ENCODE data around the gene ZWILCH.

The ZWILCH gene

DNA sequence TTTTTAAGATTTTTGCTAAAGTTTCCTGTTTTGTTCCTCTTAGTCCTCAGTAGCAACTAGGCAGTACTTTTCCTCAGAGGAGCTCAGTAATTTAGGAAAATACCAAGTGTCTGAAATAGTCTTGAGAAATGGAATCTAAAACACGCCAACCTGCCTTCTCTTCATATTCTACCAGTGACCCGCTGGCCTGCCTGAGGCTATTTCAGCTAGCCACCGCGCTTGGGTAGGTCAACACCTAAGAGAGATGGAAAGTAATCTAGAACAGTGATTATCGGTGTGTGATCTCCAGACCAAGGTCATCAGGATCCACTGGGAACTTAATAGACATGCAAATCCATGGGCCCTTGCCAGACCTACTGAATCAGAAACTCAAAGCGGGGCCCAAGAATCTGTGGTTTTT, 53.1 kb downstream of the ZWILCH start:
- no peak for DNase-seq

DNA sequence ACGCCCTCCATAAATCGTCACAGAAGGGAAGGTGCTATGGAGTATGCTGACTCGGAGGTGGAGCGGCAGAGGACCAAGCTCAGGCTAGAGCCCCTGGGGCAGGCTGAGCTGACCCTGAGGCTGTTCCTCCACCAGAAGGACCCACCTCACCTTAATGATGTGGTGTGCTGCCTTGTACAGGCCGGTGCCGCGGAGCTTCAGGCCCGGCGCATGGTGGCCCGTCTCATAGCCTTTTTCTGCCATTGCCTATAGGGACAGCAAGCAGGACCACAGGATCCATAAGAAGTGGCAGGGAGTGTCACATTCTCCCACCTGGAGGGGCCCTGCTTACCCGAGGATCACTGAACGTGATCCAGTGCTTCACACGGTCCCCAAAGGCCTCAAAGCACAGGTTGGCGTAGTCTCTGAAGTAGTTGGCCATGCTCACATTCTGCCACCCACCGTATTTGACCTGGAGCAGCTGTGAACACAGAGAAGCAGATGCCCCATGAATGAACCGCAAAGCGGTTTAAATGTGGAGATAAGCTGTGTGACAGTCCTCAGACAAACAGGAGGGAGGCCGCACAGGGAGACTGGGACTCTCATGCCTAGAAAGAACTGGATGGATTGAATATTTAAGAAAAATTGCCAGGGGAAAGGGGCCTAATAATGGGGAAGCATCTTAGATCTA, 55.9 kb downstream of the ZWILCH start:
- peak; percentile 51 for DNase-seq

DNA sequence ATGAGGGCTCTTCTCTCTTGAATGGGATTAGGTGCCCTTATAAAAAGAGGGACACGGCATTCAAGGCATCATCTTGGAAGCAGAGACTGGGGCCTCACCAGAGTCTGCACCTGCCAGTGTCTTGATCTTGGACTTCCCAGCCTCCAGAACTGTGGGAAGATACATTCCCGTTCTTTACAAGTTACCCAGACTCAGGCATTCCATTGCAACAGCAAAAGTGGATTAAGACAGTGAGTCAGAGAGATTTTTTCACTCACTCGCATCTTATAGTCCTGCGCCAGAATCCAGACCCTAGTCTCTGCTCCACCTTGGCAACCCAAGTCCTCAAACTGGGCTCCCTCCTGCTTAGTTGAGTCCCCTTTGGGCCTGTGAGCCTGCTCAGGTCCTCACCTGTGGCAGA, 58.0 kb downstream of the ZWILCH start:
- DNase-seq = no peak

DNA sequence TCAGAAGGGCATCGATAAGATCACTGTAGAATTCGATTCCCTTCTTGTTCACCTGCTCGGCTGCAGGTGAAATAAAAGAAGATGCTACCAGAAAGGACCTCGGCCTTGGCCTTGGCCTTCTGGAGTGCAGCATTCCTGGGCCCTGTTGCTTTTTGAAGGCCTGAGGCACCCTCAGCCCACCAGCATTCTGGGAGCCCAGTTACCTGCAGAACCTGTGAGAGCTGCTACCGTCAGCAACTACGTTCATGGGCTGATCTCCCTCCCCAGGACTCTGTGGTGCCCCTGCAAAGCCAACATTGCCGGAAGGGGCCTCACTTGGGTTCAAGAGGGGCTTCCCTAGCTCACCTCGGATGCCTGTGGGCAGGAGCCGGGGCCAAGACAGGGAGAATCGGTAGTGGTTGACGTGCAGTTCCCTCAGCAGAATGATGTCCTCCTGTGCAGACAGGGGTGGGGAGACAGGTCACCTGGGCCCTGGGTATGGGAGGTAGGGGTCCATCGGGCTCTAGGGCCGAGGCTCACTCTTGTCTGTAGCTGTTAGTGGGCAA, 58.5 kb downstream of the ZWILCH start:
- no peak for DNase-seq

DNA sequence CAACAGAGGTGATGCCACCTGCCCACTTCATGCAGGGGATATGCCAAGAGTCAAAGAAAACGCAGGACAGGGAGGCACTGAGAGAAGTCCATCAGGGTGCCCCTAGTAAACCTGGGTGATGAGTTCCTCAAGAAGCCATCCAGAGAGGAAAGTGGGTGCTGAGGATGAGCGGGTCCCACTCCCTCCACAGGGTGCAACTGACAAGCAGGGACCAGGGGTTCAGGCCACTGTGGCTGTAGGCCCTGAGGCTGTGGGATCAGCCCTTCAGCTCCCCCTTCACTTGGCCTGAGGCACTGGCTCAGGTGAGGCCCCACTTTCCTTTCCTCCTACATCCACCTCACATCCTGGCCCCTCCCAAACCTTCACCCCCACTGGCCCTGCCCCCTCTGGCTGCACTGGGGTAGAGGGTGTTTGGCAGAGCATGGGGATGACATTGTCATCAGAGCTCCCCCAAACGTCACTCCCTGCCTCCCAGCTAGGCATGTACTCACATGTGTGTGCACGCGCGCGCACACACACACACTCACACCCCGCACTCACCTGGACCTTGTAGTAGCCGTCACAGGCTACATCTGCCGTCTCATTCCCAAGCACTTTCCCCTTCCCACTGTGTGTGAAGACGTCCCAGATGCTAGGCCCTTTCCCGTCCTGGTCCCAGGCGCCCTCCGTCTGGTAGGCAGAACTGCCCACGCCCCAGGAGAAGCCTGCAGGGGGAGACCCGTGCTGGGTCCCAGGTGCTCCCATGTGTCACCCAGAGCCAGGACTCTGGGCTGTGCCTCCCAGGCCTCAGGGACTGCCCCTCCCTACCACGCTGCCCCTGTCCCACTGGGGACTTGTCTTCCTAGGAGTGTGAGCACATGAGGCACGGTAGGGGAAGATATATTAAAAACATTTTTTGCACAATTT, 59.3 kb downstream of the ZWILCH start:
- DNase-seq = no peak

DNA sequence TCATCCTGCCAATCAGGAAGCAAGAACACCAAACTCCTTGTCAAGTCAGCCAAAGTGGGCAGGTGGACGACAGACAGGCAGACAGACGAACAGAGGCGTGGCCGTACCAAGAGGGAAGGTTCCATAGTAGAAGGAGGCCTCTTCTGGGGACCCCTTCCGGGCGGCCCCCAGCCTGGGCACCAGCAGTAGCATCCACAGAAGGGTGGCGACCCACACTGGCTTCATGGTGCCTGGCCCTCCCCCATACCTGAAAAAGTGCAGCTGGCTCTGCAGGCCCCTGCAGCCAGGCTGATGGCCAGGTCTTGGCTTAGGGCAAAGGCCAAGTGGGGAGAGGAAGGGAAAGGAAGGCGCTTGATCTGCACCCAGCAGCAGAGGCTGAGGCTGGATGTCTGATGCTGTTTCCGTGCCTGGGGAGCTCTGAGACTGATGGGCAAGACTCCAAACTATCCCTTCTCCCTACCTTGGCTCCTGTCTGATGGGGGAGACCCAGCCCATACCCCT, 60.1 kb downstream of the ZWILCH start:
- no peak for DNase-seq

DNA sequence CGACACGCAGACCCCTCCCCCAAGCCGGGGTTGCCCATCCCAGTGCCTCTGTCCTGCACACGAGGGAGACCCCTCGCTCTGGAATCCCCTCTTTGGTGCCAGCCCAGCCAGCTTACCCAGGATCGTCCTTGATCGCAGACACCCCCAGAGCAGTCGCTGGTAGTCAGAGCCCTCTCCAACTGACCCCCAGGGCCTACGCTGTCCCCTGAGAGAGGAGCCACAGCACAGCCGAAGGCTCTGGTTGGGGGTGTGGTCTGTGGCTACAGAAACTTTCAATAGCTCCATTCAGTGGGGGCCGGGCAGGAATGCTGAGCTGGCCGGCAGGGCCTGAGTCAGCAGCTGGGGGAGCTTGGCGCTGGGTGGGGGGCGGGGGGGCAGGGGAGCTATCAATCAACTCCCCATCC, 60.6 kb downstream of the ZWILCH start, which contains the start of gene LCTL:
Gene LCTL, minus strand, starts transcription at position 258 of the 404 bp plus-strand sequence. CDS start 633 bp downstream, outside the sequence.
- DNase-seq = no peak

DNA sequence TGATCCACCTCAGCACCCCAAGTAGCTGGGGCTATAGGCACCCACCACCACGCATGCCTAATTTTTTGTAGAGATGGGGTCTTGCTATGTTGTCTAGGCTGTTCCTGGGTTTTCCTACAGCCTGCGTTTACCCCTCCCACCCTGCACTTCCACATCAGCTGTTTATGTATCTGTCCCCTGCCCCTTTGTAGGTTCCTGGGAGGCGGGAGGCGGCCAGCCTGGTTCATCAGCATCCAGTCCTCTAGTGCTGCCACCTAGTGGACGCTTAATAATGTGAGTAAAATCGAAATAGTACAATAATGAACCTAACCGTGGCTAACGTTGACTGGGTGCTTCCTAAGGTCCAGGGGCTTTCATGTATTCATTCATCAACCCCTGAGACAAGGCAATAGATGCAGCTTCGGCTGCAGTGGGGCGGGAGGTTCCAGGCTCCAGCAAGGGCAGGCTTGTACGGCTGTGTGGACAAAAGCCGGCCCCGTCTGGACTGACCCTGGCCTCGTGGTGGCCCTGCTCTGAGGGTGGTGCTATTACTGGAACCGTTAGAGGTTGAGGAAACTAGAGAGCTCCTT, 61.9 kb downstream of the ZWILCH start:
- peak; percentile 92 for DNase-seq

DNA sequence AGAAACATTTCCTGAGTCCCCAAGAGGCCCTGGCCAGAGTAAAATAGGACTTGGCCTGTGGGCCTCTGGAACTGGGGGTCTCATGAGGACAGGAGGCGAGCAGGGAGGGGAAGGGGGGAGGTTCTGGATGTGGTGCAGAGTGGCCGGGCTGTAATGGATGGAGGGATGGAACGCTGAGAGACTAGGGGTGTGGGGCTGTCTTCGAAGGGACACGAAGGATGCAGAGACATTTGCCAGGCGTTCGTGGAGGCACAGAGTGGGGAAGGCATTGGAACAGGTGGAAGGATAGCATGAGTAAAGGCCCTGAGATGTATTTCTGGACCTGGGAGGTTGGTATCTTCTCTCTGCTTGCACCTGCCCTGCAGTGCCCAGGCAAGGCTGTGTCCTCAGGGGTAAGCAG, 62.8 kb downstream of the ZWILCH start:
- DNase-seq = no peak

DNA sequence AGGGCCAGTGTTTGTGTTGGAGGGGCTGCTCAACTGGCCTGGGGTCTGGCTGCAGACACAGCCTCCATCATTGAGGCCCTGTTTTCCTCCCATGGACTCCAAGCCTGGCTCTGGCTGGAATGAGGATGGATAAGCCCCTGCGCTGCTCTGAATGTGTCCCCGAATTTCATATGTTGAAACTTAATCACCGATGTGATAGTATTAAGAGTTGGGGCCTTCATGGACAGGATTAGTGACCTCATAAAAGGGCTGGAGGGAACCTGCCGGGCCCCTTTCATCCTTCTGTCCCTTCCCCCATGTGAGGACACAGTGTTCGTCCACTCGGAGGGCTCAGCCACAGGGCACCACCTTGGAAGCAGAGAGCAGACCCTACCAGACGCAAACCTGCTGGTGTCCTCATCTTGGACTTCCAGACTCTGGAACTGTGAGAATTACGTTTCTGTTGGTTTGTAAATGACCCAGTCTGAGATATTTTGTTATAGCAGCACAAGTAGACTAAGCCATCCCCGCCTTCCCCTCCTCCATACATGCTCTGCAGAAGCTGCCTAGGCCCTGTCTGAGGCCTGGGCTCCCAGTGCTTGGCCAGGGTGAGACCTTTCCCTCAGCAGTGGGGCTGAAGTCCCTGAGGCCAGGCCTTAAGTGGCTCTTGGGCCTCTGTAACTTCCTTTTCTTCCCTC, 64.5 kb downstream of the ZWILCH start:
- DNase-seq = no peak

DNA sequence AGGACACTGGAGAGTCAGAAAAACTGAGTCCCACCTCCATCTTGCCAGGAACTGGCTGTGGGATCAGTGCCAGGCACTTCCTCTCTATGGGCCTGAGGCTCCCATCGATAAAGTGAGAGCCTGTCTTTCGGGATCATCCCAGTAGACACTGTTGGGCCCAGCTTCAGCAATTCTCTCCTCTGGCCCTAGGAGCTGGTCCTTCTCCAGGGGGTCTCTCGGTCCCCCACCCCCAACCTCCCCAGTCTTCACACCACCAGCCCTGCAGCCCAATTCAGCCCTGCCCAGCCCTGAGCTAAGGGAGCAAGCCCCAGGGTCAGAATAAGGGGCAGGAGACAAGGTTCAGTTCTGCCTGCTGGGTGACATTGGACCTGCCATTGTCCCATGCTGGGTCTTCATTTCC, 65.2 kb downstream of the ZWILCH start:
- no peak for DNase-seq

DNA sequence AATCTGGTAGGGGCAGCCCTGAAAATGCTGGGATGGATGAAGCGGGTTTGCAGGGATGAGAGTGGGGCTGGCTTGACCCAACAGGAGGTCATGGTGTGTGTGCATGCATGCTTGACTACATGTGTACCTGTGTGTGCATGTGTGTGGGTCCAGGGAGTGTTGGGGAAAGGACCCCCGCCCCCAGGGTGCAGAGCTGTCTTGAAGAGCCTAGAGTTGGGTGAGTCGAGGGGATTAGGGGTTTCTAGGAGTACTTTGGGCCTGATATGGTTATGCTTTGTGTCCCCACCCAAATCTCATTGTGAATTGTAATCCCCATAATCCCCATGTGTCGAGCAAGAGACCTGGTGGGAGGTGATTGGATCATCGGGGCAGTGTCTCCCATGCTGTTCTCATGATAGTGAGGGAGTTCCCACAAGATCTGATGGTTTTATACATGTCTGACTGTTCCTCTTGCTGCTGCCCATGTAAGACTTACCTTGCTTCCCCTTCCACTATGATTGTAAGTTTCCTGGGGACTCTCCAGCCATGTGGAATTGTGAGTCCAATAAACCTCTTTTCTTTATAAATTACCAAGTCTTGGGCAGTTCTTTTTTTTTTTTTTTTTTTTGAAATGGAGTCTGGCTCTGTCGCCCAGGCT, 65.8 kb downstream of the ZWILCH start:
- peak; percentile 93 for DNase-seq

DNA sequence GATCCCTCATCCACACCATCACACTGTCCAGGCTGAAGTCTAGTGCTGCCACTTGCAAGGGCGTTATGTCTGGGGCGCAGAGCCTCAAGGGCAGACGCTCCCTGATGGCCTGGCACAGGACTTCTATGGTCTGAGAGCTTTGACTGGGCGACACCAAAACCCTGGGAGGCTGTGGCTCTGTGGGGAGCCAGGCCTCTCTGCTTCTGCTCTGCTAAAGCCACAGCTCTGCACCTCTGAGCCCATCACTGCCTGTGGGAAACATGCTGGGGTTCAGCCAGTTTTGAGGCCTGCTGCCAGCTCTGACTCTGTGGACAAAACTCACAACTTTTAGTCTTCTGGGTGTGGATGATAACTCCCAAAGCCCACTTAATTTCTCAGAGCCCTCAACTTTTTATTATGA, 67.0 kb downstream of the ZWILCH start:
- DNase-seq = no peak

DNA sequence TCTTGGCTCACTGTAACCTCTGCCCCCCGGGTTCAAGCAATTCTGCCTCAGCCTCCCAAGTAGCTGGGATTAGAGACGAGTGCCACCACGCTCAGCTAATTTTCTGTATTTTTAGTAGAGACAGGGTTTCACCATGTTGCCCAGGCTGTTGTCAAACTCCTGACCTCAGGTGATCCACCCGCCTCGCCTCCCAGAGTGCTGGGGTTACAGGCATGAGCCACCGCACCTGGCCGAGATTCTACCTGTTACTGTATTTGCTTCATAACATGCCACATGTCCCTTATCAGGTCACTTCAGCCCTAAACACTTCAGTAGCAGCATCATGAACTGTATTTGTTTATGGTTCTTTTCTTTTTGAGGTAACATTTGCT, 68.2 kb downstream of the ZWILCH start:
- no peak for DNase-seq

DNA sequence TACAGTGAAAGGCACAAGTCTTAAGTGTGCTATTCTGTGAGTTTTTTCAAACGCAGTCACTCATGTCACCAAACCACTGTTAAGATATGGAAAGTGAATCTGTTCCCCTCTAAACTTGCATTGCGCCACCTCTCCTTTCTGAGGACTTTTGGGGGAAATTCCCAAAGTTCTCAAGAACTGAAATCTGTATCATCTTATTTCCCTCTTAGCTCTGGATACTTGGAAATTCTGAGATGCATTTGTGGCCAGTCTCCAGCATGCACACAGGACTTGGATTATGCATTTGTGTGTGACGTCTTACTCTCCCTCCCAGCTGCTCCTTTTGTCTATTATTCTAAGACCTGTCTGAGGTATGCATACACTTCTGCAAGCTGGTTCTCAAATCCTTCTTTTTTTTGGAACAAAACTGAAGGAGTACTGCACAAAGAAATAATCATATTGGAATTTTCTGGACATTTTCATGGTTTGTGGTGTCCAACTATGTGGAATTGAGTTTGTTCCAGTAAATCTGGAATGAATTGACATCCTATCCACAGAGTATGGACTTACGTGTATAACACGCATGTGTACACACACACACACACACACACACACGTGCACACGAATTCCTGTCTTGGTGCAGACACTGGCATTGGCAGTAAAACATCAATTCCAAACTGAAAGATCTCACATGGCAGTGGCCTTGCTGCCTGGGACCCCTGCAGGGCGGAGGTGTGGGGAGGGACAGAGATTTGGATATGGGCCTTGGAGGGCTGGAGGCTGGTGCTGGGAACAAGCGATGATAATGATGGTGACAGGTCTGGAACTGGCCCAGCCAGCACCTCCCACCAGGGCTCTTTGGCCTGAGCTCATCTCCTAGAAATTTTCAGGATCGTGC, 68.8 kb downstream of the ZWILCH start:
- no peak for DNase-seq

DNA sequence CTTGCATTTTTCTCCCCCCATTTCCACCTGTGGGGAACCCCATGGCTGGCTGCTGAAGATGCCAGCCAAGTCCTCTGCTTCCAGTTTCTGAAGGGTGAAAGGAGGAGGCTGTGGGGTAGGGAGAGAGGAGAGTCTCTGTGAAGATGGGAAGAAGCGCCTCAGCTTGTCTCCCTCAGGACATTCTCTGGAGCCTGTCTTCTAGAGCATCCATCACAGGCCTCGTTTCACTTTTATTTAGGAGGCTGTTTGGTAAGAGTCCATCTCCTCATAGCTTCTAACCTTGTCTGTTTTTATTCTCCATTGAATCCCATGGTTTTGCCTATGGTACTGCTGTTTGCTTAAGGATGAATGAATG, 69.4 kb downstream of the ZWILCH start:
- no peak for DNase-seq

DNA sequence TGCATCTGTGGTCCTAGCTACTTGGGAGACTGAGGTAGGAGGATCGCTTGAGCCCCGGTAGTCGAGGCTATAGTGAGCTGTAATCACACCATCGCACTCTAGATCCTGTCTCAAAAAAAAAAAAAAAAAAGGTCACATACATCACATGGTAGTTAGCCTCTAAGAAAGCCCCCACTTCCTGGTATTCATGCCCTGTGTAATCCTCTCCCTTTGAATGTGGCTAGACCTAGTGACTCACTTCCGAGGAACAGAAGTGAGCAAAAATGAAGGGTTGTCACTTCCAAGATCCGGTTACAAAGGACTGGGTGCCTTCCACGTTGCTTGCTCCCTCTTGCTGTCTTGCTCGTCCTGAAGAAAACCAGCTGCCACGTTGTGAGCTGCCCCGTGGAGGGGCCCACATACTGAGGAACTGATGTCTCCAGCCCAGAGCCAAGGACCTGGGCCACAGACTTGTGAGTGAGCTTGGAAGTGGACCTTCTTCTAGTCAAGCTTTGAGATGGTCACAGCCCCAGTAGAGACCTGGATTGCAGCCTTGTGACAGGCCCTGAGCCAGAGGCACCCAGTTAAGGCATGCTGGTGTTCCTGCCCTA, 73.3 kb downstream of the ZWILCH start:
- DNase-seq = no peak

DNA sequence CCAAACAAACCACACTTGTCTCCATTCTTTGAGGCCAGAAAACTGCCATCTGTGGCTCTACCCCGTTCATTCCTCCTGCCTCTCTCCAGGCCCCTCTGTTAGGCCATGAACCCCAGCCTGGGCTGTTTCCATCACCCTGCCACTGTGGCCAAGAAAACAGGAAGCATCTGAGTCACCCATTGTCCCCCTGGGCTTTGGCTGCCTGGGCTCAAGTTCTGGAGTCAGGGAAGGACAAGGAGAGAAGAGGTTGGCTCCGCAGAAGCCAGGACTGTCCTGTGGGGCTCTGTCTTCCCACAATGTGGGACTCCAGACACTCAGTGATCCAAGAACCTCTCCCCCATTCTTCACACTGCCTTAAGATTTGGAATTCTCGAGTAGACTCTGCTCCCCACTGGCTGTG, 75.5 kb downstream of the ZWILCH start:
- no peak for DNase-seq

DNA sequence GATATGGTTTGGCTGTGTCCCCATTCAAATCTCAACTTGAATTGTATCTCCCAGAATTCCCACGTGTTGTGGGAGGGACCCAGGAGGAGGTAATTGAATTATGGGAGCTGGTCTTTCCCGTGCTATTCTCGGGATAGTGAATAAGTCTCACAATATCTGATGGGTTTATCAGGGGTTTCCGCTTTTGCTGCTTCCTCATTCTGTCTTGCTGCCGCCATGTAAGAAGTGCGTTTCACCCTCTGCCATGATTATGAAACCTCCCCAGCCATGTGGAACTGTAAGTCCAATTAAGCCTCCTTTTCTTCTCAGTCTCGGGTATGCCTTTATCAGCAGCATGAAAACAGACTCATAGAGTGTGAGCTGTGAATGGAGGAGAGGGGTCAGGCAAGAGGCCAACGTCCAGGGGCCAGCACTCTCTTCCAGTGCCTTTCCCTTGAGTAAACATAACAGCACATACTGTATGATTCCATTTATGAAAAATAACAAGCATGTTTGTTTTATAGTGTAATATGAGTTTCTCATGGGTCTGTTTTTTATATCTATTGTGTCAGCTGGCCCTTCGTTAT, 76.9 kb downstream of the ZWILCH start:
- no peak for DNase-seq

DNA sequence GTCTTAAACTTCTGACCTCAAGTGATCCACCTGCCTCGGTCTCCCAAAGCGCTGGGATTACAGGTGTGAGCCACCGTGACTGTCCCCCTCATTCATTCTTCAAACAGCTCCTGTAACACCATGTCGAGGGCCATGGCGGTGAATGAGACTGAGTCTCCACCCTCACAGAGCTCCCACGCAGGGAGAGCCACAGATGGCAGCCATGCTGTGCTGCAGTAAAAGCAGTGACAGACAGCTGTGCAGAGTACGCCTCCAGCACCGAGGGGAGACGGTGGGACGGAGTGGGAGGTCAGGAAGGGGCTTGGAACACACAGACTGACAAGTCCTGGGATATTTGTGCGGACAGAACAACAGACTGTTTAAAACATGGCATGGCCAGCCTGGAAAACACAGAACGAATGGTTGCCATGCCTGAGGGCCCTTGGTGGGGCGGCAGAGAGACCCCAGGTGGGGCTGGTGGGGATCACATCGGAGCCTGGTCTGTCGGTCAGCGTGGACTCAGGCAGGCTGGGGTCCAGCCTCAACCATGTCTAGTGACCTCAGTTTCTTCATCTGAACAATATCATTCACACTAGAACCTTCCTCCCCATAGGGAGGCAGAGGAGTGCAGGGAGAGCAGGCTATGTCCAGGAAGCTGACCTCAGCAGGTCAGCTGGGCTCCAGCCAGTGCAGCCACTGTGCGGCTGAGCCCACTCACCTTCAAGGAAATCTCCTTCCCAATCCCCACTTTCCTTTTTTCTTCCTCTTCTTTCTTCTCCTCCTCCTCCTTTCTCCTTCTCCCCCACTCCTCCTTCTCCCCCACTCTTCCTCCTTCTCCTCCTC, 81.2 kb downstream of the ZWILCH start:
- DNase-seq = peak; percentile 35

Data from NCI-H82 (cell line).